ENCODE data around the gene USE1.

The USE1 gene

DNA sequence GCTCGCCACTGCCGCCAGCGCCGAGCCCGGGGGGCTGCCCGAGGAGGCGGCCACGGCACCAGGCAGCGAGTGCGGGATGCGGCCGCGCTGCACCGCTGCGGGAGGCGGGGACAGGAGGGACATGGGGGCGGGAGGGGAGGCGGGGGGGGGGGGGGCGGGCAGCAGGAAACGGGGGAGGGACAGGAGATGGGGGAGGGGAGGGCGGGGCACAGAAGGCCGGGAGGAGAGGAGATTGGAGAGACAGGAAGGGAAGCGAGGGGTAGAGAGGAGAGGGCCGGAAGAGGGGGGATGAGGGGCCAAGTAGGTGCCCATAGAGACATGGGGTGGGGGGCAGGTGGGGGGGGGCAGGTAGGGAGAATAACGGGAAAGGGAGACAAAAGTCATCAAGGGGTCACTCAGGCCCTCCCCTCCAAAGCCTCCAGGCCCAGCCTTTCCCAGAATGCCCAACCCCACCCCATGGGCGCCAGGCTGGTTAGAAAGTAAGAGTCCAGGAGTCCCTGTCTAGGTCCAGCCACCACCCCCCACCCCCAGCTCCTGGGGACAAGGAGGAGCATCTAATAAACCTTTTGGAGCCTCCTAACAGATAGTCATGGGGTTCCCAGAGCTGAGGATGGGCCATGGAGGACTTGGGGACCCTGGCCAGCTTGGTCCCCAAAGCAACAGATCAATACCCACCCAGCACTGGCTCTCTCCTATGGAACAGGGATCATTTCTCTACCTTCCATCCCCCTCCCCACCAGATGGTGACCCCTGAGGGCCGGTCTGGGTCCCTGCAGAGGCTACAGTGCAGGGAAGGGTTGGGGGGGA is 21.0 kb downstream of the USE1 start:
- DNase-seq: no peak

GRCh38 chr19:17236811-17237543 is 21.8 kb downstream of the USE1 start:
- DNase-seq: no peak

GRCh38 chr19:17237747-17238706 is 22.9 kb downstream of the USE1 start:
- DNase-seq: no peak

DNA sequence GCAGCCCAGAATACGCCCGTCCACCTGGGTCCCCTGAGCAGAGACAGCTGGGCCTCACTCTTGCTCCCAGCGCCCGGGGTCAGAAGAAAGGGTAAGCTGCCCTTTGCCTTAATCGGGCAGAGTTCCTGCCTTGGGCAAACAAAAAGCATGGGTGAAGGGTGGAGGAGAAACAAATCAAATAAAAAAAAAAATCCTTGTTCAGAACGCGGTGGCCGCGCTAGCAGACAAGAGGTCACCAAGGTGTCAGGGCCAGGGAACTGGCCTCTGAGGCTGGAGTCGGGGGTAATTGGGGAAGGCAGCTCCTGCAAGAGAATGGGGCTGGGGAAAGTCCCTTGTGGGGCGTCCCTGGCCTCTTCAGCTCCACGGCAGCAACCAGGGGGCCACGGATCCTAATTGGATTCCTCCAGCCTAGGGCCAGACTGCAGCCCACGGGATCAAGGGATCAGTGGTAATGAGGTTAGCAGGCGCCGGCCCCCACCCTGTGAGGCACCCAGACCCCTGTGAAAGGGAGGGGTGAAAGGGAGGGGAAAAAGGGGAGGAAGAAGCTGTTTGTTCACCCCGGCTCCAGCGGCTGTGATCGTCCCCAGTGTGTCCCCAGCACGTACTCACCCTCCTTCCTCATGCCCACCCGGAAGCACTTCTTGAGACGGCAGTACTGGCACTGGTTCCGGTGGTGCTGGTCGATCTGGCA is 25.1 kb downstream of the USE1 start:
- DNase-seq: no peak

GRCh38 chr19:17240826-17241399 is 25.8 kb downstream of the USE1 start:
- no peak for DNase-seq

- no peak for DNase-seq
Observed at GRCh38 chr19:17242431-17243208, 27.5 kb downstream of the USE1 start.

DNA sequence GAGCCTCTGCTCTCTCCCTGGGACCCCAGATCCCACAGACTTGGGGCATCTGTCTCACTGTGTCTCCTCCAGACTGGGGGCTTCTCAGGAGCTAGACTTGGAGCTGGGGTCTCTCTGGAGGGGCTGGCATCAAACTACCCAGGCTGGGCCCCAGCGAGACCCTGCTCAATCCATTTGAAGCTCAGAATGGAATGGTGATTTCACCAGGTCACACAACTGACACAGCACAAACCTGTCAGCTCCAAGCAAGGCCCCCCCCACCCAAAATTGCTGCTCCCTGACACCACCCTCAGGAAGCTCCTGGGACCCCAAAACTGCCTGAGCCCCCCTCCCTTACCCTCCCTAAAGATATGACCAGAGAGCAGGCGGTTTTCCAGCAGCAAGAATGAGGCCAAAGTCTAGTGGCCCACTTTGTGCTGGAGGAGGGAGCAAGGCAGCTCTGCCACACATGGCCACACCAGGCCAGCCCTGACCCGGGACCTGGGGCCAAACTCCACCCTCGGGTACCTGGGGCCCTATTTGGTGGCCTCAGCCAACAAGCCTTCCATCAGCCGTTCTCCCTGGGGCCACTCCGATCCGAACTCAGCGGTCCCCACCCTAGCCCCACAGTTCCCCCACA is 28.2 kb downstream of the USE1 start:
- DNase-seq: no peak

- DNase-seq: no peak
Observed at GRCh38 chr19:17243830-17244617, 28.9 kb downstream of the USE1 start.

DNA sequence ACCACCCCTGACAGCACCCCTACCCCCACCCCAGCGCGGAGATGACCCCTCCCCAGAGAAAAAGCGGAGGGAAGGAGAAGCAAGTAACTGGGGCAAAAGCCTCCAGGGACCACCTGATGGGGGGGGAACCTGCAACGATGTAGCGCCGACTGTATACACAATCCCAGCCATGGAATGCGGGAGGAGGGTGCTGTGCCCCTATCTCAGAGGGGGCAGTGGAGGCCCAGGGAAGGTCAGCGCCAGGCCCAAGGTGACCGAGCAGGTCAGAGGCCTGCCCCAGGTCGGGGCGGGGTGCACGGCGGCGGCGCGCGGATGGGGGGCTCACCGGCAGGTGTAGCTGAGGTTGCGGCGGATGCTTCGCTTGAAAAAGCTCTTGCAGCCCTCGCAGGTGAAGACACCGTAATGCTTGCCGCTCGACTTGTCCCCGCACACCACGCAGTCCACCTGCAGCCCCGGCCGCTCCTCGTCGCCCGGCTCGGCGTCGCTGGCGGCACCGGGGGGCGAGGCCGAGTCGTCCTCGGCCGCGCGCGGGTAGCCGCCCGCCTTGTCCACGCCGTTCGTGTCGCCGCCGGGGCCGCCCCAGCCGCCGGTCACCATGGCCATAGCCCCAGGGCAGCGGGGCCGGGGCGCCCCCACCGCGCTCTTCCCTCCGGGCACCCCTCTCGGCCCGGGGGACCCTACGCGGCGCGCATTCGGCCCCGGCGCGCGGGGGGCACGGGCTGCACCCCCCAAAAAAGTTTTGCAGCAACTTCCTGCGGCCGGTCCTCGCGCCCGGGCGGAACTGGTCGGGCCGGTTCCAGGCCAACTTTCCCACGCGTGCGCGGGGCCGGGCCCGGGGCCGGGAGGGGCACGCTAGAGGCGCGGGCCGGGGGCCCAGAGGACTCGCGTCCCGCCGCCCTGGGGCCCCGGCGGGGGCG is 29.7 kb downstream of the USE1 start:
- DNase-seq: no peak

GRCh38 chr19:17245535-17245984 is 30.4 kb downstream of the USE1 start, which contains the start of gene NR2F6:
NR2F6 (minus strand) TSS chr19:17245919; CDS start chr19:17245220, 699 bp downstream.
- no peak for DNase-seq

GRCh38 chr19:17246681-17247425 is 31.7 kb downstream of the USE1 start:
- DNase-seq: no peak

DNA sequence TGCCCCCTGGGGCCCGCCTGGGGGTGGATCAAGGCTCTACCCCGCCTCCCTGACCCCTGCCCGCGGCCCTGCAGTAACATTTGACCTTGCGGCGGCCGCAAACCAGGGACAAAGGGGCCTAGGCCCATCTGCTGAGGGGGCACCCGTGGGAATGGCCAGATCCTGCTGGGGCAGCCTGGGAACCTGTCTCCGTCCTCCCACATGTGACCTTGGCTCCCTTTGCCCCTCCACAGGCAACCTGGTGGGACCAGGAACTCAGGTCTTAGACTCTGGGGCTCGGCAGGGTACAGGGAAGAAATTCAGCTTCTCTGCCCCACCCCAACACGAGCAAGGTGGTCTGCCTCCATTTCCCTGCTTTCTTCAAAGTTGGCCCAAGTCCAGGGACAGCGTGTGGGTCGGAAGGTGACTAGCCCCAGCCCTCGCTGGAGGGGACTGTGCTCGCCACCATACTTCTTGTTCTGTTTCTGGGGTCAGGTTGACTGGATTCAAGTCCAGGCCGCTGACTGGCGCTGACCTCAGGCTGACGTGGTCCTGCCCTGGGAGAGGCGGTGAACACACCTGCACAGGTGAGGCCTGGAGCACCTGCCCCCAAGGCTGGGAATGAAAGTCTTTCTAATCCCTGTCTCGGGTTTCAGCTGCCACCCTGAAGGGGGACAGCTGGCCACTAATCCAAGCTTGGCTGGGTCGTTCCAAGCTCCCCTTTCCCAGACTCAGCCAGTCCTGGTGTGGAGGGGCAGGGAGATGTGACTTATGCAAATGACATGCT is 33.0 kb downstream of the USE1 start:
- DNase-seq: no peak

DNA sequence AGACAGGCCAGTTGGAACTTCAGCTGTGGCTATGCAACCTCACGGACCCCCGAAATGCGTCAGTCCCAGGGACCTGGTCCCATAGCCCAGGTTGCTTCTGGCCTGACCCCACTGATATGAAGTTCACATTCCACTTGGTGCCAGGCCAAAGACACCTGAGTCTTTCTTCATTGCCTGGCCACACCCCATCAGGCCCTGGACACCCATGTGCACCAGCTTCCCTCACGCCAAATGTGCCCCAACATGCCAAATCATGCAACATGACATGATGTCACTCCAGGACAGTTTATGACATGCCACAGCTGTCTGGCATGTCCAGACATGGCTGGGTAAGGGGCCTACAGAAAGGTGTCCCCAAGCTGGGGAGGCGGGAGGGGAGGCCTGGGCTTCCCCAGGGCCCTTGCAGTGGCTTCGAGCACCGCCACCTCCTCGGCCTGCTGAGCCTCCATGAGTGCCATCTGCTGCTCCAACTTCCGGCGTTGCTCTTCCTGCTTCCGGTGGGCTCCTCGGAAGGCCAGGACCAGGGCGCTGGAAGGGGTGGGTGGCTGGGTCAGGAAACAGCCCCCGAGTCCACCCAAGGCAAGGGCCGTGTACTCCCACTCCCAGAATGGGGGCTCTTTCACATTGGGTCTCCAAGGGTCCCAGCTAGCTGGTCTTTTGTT is 34.9 kb downstream of the USE1 start:
- no peak for DNase-seq

- DNase-seq: no peak
Observed at GRCh38 chr19:17254636-17255035, 39.5 kb downstream of the USE1 start.

DNA sequence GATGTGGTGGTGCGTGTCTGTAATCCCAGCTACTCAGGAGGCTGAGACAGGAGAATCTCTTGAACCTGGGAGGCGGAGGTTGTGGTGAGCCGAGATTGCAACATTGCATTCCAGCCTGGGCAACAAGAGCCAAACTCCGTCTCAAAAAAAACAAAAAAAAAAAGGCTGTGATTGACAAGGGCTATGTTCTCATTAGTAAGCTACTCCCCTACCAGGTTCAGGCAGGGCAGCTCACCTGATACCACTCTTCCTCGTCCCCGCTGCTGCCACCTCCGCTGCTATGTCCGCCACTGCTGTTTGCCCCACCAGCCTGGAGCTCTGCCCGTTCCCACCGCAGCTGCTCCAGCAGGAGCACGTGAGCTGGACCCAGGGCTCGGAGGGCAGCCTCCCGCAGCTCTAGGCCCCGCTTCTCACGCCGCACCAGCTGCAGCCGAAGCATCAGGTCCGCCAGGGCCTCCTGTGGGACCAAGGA is 40.0 kb downstream of the USE1 start:
- DNase-seq: no peak

DNA sequence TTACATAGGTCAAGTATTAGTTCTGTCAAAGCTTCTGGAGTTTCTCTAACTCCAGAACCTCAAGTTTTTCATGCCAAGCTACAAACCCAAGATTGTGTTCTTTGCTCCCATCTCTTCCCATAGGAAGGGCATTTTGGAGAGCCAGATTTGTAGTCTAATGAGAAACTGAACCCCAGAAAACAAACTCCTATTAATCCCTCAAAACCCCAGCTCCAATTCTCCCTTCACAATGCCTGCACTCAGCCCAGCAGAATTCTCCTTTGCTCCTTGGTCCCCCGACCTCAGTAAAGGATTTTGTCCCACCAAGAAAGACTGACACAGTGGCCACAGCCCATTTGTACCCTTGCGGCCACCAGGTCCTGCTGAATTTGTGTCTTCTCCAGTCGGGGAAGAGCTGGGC is 41.0 kb downstream of the USE1 start:
- DNase-seq: no peak
